ENCODE results near the gene SOX3.

The SOX3 gene

GRCh38 chrX:140492066-140492994 is 12.5 kb downstream of the SOX3 start:
- DNase-seq, result no peak

- DNase-seq, result no peak
Observed at GRCh38 chrX:140480765-140481164, 24.1 kb downstream of the SOX3 start.

GRCh38 chrX:140477987-140478386 is 26.9 kb downstream of the SOX3 start:
- no peak for DNase-seq

- no peak for DNase-seq
Observed at GRCh38 chrX:140475025-140475424, 29.8 kb downstream of the SOX3 start.

GRCh38 chrX:140467211-140467610 is 37.7 kb downstream of the SOX3 start:
- DNase-seq, result no peak
